NOMO-1 treated with DMSO at 0.1 percent for 48 hours (cell line): ENCODE results near the gene AGR2.

Experiments
- DNase-seq: peaks from one replicate; lab custom pipeline; 2025; ENCODE audit not compliant: unreplicated experiment; lab: John Stamatoyannopoulos, UW

AGR2 gene

DNA sequence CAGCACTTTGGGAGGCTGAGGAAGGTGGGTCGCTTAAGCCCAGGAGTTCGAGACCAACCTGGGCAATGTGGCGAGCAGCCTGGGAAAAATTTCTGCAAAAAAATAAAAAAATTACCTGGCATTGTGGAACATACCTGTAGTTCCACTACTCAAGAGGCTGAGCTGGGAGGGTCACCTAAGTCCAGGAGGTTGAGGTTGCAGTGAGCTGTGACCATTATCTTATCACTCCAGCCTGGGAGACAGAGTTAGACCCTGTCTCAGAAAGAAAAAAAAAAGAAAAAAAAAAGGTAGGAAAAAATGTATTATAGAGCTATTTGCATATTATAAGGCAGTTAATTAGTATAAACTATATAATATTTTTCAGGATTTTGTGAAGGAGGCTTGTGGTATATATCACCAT lies 62.3 kb downstream of the AGR2 start:
- no peak for DNase-seq
